ENCODE results near the gene TCEAL8. TPM values are rescaled to one million over a fixed set of nuclear protein-coding genes. Genes with fewer than 3 reads are reported as not detected.
A peak's percentile ranks its signal among the peaks of the same experiment; 100 is the strongest.
"Not testable (repeated sequence)": the region's sequence is repeated elsewhere in the genome, so short reads cannot be mapped to it uniquely, and the experiment has no call there.

TCEAL8 gene
- 100 to 1,000 TPM; 113 to 156 (median 128) TPM for polyA plus RNA-seq (ENCODE audit: insufficient read depth in 1 of 5, insufficient read length in 5 of 5, low replicate concordance in 1 of 5)
- long read RNA-seq, donor 1, transcript TCEAL8-201 (2 exons, 1,131 nt), result minor isoform, 23 of 111 reads
- long read RNA-seq, donor 1, transcript TCEAL8-202 (3 exons, 1,222 nt), result major isoform, 66 of 111 reads
- long read RNA-seq, donor 1, partial matches to known transcripts, result 17 of 111 reads
- long read RNA-seq, donor 1, other reads (novel, unspliced or antisense), result 5 of 111 reads
- long read RNA-seq, donor 2, transcript TCEAL8-202 (3 exons, 1,222 nt), result major isoform, 38 of 64 reads
- long read RNA-seq, donor 2, transcript TCEAL8-201 (2 exons, 1,131 nt), result minor isoform, 19 of 64 reads
- long read RNA-seq, donor 2, partial matches to known transcripts, result 7 of 64 reads
- long read RNA-seq, donor 2, other reads (novel, unspliced or antisense), result 0 of 64 reads
- long read RNA-seq, donor 3, transcript TCEAL8-201 (2 exons, 1,131 nt), result minor isoform, 14 of 85 reads
- long read RNA-seq, donor 3, transcript TCEAL8-202 (3 exons, 1,222 nt), result major isoform, 40 of 85 reads
- long read RNA-seq, donor 3, partial matches to known transcripts, result 31 of 85 reads
- long read RNA-seq, donor 3, other reads (novel, unspliced or antisense), result 0 of 85 reads
- long read RNA-seq, donor 4, transcript TCEAL8-202 (3 exons, 1,222 nt), result major isoform, 35 of 54 reads
- long read RNA-seq, donor 4, partial matches to known transcripts, result 15 of 54 reads
- long read RNA-seq, donor 4, other reads (novel, unspliced or antisense), result 0 of 54 reads
- long read RNA-seq, donor 5, transcript TCEAL8-202 (3 exons, 1,222 nt), result major isoform, 85 of 143 reads
- long read RNA-seq, donor 5, transcript TCEAL8-201 (2 exons, 1,131 nt), result minor isoform, 28 of 143 reads
- long read RNA-seq, donor 5, partial matches to known transcripts, result 25 of 143 reads
- long read RNA-seq, donor 5, other reads (novel, unspliced or antisense), result 5 of 143 reads
- long read RNA-seq, donor 6, transcript TCEAL8-202 (3 exons, 1,222 nt), result major isoform, 85 of 136 reads
- long read RNA-seq, donor 6, transcript TCEAL8-201 (2 exons, 1,131 nt), result minor isoform, 27 of 136 reads
- long read RNA-seq, donor 6, partial matches to known transcripts, result 19 of 136 reads
- long read RNA-seq, donor 6, other reads (novel, unspliced or antisense), result 5 of 136 reads
- long read RNA-seq, donor 7, transcript TCEAL8-201 (2 exons, 1,131 nt), result minor isoform, 15 of 90 reads
- long read RNA-seq, donor 7, transcript TCEAL8-202 (3 exons, 1,222 nt), result major isoform, 65 of 90 reads
- long read RNA-seq, donor 7, partial matches to known transcripts, result 10 of 90 reads
- long read RNA-seq, donor 7, other reads (novel, unspliced or antisense), result 0 of 90 reads
- long read RNA-seq, donor 8, transcript TCEAL8-201 (2 exons, 1,131 nt), result minor isoform, 9 of 48 reads
- long read RNA-seq, donor 8, transcript TCEAL8-202 (3 exons, 1,222 nt), result major isoform, 21 of 48 reads
- long read RNA-seq, donor 8, partial matches to known transcripts, result 18 of 48 reads
- long read RNA-seq, donor 8, other reads (novel, unspliced or antisense), result 0 of 48 reads

- DNase-seq, result peak; percentile 77 to 78
Observed at GRCh38 chrX:103254921-103255493, at the start of gene TCEAL8. Gene TCEAL8, minus strand, starts transcription at chrX:103255155. Its CDS starts 1,176 bp downstream, at chrX:103253979.

DNA sequence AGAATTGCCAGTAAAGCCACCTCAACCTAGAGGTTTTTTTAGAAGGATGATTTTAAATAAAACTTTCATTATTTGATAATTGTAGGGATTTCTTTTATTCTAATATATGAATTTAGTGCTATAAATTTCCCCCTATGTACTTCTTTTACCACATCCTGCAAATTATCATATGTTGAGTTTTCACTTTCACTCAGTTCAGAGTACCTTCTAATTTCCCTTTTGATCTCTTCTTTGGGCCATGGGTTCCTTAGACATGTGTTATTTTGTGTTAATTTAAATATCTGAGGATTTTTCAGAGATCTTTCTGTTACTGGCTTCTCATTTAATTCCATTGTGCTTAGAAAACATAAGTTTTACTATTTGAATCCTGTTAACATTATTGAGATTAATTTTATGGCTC lies 49.8 kb upstream of the TCEAL8 start:
- no peak for DNase-seq

- DNase-seq, result no peak
Observed at GRCh38 chrX:103293118-103293517, 38.2 kb upstream of the TCEAL8 start.

GRCh38 chrX:103279624-103280023 lies 24.7 kb upstream of the TCEAL8 start:
- no peak for DNase-seq

DNA sequence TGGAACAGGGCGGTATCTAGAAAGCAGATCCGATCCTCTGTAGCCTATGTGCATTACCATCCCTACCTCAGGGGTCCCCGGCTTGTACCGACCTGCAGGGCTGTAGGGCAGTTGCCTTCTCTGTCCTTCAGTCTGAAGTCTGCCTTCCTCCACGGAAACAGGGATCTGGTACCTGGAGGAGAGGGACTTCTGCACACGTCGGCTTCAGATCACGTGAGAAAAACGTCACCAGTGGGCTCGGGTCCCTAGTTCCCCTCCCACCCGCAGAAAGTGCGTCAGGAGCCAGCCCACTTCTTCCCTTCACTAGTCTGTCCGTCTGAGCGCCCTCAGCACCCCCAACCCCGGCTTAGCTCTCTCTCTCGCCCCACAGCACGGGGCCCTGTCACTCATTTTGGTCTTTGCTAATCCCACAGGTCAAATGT lies 21.6 kb upstream of the TCEAL8 start, which contains the start of gene TCEAL5:
TCEAL5 (minus strand) TSS at position 170 of the 422 bp plus-strand sequence. CDS start 2,187 bp downstream, outside the sequence.
- DNase-seq, result no peak

- no peak for DNase-seq
Observed at GRCh38 chrX:103275947-103276567, 21.1 kb upstream of the TCEAL8 start.

- DNase-seq, result no peak
Observed at GRCh38 chrX:103274284-103274683, 19.3 kb upstream of the TCEAL8 start.

- DNase-seq, result no peak
Observed at GRCh38 chrX:103258275-103258674, 3.3 kb upstream of the TCEAL8 start.

GRCh38 chrX:103256651-103257050 lies 1.7 kb upstream of the TCEAL8 start:
- no peak for DNase-seq

GRCh38 chrX:103254171-103254824 lies 657 bp downstream of the TCEAL8 start:
- DNase-seq, result peak; percentile 57 to 68

DNA sequence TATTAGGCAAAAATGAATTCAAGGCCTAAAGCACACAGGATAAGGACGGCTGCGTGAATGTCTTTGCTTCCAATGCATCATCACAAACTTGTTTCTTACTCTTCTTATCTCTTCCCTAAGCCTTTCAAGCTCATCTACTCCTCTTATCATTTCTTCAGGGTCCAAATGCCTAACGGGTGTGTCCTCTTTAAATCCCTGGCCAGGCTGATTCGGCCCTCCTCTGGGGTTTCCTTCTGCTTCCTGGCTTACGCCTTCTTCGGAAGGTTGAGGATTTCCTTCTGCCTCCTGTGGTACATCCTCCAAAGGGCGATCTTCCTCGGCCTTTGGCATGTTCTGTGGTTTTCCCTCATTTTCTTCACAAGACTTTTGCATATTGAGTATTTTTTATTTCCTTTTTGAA lies 1.3 kb downstream of the TCEAL8 start:
- DNase-seq, result no peak

- DNase-seq, result no peak
Observed at GRCh38 chrX:103250977-103251376, 4.0 kb downstream of the TCEAL8 start.

DNA sequence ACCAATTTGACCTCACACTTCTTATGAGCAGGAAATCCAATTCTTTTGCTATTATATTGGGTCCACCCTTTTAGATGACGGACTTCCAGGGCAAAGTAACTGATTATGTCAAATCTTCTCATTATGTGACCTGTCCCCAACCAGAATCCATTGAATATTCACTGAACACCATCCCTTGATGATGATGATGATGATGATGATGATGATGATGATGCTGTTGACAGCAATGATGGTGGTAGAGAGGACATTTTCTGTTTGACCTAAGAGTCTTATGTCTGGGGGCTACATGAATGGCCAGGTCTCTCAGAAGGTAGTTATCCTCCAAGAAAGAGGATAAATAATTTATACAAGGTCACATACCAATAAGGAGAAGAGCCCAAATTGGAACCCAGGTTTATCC lies 5.2 kb downstream of the TCEAL8 start:
- DNase-seq, result no peak

- DNase-seq, result no peak
Observed at GRCh38 chrX:103248553-103248952, 6.4 kb downstream of the TCEAL8 start.

DNA sequence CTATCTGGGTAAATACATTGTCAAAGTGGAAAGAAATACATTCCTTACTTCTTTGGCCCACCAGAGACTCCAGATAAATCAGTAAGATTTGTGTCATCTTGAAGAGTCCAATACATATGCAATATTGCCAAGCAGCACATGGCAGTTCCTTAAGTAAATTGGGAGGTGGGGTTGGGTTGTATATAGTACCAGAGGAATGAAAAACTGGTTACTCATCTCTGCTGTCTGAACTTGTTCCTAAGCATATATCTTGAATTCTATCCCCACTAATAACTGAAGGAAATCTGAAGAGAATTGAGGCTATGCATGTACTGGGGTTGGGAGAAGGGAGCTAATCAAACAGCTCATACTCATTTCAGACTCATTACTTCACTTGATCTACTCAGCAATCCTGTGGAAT lies 14.8 kb downstream of the TCEAL8 start:
- DNase-seq, result no peak

DNA sequence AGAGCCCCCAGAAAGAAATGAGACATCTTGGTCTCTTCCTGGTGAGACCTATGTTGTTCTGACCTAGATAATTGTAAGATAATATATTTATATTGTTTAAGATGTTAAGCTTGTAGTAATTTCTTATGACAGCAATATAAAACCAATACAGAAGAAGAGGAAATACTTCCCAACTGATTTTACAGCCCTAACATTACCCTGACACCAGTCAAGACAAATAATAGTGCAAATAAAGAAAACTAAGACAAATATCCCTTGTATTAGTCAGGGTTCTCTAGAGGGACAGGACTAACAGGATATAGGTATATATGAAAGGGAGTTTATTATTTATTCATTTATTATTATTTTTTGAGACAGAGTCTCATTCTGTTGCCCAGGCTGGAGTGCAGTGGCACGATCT lies 18.7 kb downstream of the TCEAL8 start:
- DNase-seq, result no peak

DNA sequence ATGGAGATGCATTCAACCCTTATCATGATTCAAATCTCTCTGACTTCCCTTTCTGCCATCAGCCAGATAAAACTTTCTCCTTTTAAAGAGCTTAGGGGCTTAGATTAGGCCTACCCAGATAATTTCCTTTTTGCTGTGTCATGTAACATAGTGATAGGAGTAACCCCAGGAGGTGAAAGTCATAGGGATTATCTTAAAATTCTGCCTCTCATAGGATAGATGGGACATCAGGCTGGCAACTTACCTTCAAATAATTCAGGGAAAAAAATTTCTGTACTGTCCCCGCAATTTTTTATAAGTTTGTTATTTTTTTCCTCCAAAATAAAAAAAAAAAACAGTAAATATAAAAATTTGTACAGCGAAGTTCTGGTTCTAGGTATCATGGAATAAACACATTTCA lies 19.3 kb downstream of the TCEAL8 start:
- not testable (repeated sequence) for DNase-seq

DNA sequence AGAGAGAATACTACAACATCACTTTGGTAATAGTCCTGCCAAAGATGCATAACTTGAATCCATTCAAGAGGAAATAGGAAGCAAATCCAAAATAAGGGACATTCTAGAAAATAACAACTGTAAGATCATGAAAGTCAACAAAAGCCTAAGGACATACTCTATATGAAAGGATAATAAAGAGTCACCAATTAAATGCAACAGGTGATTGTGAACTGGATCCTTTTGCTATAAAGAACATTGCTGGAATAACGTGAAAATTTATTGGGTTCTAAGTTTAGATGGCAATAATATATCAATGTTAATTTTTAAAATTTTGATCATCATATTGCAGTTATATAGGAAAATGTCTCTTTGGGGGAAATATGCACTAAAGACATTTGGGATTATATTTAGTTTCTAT lies 20.1 kb downstream of the TCEAL8 start:
- DNase-seq, result no peak

DNA sequence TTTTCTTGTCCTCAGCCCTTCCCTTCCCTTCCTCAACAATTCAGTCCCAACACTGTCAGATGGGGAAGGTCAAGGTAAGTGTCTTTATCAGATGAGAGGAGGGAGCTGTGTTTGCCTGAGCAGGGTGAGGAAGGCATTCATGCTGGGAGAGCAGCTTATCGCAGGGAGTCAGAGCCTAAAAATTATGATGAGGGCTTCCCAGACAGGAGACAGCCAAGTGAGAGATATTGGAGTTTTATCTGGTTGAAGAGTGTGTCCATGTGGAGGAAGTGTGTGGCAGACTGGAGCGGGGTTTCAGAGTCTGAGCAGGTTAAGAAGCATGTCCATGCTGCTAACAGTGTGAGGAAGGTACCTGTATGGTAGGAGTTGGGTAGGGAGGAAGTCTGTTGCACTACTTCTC lies 21.7 kb downstream of the TCEAL8 start:
- DNase-seq, result no peak

- DNase-seq, result not testable (repeated sequence)
Observed at GRCh38 chrX:103225918-103226317, 29.0 kb downstream of the TCEAL8 start.

Data from right lung (tissue), 10 donors.